ENCODE data around the gene CCDC187. TPM values are rescaled to one million over a fixed set of nuclear protein-coding genes. Genes with fewer than 3 reads are reported as not detected.
"Not testable (repeated sequence)": the region's sequence is repeated elsewhere in the genome, so short reads cannot be mapped to it uniquely, and the experiment has no call there.

CCDC187 gene
- polyA plus RNA-seq, 1 donor from 2014 or later = 0.15 TPM

DNA sequence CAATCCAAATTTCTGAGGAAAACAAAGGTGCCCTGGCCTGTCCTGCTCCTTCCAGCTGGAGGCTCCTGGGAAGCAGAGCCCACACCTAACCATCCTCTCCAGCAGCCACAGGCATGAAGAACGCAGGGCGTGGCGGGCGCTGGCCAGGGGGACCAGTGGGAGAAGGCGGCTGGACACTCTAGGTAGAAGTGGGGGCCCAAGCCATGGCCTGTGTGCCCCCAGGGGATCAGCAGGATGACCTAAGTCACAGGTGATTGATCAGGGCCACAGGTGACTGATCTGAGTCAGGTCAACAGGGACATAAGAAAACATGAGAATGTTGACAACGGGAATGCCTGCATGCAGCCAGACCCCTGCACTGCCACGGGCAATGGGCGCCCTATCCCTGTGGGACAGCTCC, 61.6 kb downstream of the CCDC187 start:
- peaks cover 2% of the 10 kb centered on the region for H3K36me3 Mint-ChIP-seq
- no peaks in the 10 kb centered on the region for H3K9me3 Mint-ChIP-seq
- peak overlapping the region; percentile 25 to 97 (median 79) for H3K4me3 Mint-ChIP-seq
- H3K27ac Mint-ChIP-seq = peak overlapping the region in 1 of 3 donors; percentile 31
- H3K4me1 Mint-ChIP-seq = peaks cover 68 to 70% (median 68%) of the 10 kb centered on the region in 3 donors
- H3K27me3 Mint-ChIP-seq = peaks cover 3% of the 10 kb centered on the region

- H3K9me3 Mint-ChIP-seq = no peaks in the 10 kb centered on the region
- peak overlapping the region in 3 of 4 donors; percentile 62 to 96 (median 83) for H3K4me3 Mint-ChIP-seq
- H3K27ac Mint-ChIP-seq = peak overlapping the region in 2 of 3 donors; percentile 66 to 86
- H3K4me1 Mint-ChIP-seq = peaks cover 68 to 70% (median 68%) of the 10 kb centered on the region in 3 donors
- H3K36me3 Mint-ChIP-seq = peaks cover 2% of the 10 kb centered on the region
- peaks cover 3% of the 10 kb centered on the region for H3K27me3 Mint-ChIP-seq
Observed at GRCh38 chr9:136241542-136241941, 62.4 kb downstream of the CCDC187 start.

- Mint-ChIP-seq H3K27ac (peak overlapping the region in 2 of 3 donors; percentile 53 to 86), H3K4me1 (peaks cover 65 to 67% (median 66%) of the 10 kb centered on the region in 3 donors), H3K4me3 (peak overlapping the region in 3 of 4 donors; percentile 62 to 96 (median 83)), H3K9me3 (no peaks in the 10 kb centered on the region), H3K27me3 (peaks cover 3% of the 10 kb centered on the region), H3K36me3 (peaks cover 2% of the 10 kb centered on the region)
Observed at GRCh38 chr9:136240941-136241340, 63.0 kb downstream of the CCDC187 start.

DNA sequence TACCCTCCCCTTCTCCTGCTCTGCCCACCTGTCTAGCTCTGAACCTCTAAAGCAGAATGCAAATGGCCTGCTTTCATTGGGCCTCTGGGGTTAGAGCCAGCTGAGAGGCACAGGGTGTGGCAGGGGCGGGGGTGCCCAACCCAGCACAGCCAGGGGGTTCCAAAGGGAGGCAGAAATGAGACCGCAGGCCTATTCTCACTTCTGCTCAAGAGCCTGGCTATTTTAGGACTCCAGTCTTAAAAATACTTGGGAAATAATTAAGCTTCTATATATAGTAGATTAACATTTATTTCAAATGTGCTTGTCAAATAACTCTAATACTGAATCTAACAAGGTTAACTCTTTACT, 63.9 kb downstream of the CCDC187 start:
- peaks cover 9% of the 10 kb centered on the region for H3K36me3 Mint-ChIP-seq
- no peaks in the 10 kb centered on the region for H3K9me3 Mint-ChIP-seq
- H3K27ac Mint-ChIP-seq = peak overlapping the region; percentile 86 to 88 (median 86)
- H3K27me3 Mint-ChIP-seq = peaks cover 3% of the 10 kb centered on the region
- peaks cover 65 to 70% (median 66%) of the 10 kb centered on the region in 3 donors for H3K4me1 Mint-ChIP-seq
- H3K4me3 Mint-ChIP-seq = peak overlapping the region; percentile 53 to 96 (median 66)

- Mint-ChIP-seq H3K36me3 (peaks cover 9% of the 10 kb centered on the region), H3K9me3 (no peaks in the 10 kb centered on the region), H3K27ac (peak overlapping the region; percentile 86 to 88 (median 86)), H3K27me3 (peaks cover 3% of the 10 kb centered on the region), H3K4me3 (peak overlapping the region; percentile 53 to 96 (median 66)), H3K4me1 (peaks cover 62 to 66% (median 63%) of the 10 kb centered on the region in 3 donors)
Observed at GRCh38 chr9:136239135-136239982, 64.5 kb downstream of the CCDC187 start.

GRCh38 chr9:136238342-136238732, 65.6 kb downstream of the CCDC187 start:
- Mint-ChIP-seq H3K36me3 (peaks cover 9% of the 10 kb centered on the region), H3K4me3 (peak overlapping the region; percentile 35 to 96 (median 65)), H3K4me1 (peaks cover 56 to 62% (median 61%) of the 10 kb centered on the region in 3 donors), H3K27ac (peak overlapping the region; percentile 63 to 89 (median 86)), H3K27me3 (peaks cover 3% of the 10 kb centered on the region), H3K9me3 (no peaks in the 10 kb centered on the region)

DNA sequence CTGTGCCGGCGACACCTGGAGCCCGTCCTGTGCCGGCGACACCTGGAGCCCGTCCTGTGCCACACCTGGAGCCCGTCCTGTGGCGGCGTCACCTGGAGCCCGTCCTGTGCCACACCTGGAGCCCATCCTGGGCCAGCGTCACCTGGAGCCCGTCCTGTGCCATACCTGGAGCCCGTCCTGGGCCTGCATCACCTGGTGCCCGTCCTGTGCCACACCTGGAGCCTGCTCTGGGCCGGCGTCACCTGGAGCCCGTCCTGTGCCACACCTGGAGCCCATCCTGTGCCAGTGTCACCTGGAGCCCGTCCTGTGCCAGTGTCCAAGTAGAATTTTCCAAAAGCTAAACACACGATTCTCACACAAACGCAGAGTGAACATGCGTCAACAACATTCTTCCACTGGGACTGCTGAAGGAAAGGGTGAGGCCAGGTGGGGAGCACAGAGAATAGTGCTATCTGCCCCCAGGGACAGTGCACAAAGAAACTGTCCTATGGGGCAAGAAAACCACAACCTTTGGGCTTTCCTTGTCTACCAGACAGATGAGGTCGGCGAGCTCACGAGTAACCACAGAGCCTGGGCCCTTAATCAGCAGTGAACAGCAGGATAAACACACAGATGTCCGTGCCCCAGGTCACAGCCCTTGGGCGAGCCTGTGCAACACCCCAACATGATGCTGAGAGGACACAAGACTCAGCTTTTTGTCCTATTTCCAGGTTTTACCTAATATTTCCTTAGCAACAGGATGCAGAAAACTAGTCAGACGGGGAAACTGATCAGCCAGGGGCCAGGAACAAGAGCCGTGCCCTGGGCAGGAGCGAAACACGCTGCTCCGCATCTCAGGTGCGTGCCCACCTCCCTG, 66.2 kb downstream of the CCDC187 start:
- H3K4me3 Mint-ChIP-seq = peak overlapping the region; percentile 12 to 96 (median 65)
- H3K27me3 Mint-ChIP-seq = peaks cover 3% of the 10 kb centered on the region
- H3K36me3 Mint-ChIP-seq = peaks cover 9% of the 10 kb centered on the region

DNA sequence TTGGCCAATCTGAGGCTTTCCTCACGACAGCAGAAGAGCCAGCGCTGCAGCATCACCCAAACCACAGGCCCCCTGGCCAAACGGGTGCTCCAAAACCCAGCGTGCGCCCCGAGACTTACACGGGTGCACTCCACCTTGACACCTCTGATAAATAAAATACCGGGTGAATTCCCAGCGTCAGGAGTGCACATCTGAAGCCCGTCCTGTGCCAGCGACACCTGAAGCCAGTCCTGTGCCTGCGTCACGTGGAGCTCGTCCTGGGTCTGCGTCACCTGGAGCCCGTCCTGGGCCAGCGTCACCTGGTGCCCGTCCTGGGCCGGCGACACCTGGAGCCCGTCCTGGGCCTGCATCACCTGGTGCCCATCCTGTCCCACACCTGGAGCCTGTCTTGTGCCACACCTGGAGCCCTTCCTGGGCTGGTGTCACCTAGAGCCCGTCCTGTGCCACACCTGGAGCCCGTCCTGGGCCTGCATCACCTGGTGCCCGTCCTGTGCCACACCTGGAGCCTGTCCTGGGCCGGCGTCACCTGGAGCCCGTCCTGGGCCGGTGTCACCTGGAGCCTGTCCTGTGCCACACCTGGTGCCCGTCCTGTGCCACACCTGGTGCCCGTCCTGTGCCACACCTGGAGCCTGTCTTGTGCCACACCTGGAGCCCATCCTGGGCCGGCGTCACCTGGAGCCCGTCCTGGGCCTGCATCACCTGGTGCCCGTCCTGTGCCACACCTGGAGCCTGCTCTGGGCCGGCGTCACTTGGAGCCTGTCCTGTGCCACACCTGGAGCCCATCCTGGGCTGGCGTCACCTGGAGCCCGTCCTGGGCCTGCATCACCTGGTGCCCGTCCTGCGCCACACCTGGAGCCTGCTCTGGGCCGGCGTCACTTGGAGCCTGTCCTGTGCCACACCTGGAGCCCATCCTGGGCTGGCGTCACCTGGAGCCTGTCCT, 67.2 kb downstream of the CCDC187 start:
- H3K27me3 Mint-ChIP-seq, H3K9me3 Mint-ChIP-seq, H3K36me3 Mint-ChIP-seq: not testable (repeated sequence)
- Mint-ChIP-seq H3K4me1 (peaks cover 42 to 53% (median 46%) of the 10 kb centered on the region in 3 donors), H3K27ac (peak overlapping the region in 1 of 3 donors; percentile 35), H3K4me3 (peak overlapping the region in 1 of 4 donors; percentile 66)

More for the DNA sequence above, 66.2 kb downstream of the CCDC187 start:
- Mint-ChIP-seq H3K4me1 (peaks cover 52 to 58% (median 54%) of the 10 kb centered on the region in 3 donors), H3K27ac (peak overlapping the region; percentile 63 to 89 (median 86)), H3K9me3 (no peaks in the 10 kb centered on the region)

- peaks cover 35 to 49% (median 42%) of the 10 kb centered on the region in 3 donors for H3K4me1 Mint-ChIP-seq
- H3K4me3 Mint-ChIP-seq = peak overlapping the region in 3 of 4 donors; percentile 61 to 73 (median 66)
- H3K9me3 Mint-ChIP-seq = no peaks in the 10 kb centered on the region
- H3K27ac Mint-ChIP-seq = peak overlapping the region in 1 of 3 donors; percentile 51
- H3K27me3 Mint-ChIP-seq = peaks cover 3% of the 10 kb centered on the region
- peaks cover 9% of the 10 kb centered on the region for H3K36me3 Mint-ChIP-seq
Observed at GRCh38 chr9:136235709-136236455, 68.0 kb downstream of the CCDC187 start.

GRCh38 chr9:136235171-136235570, 68.7 kb downstream of the CCDC187 start:
- Mint-ChIP-seq H3K27me3 (peaks cover 3% of the 10 kb centered on the region), H3K4me3 (peak overlapping the region in 1 of 4 donors; percentile 61), H3K36me3 (peaks cover 9% of the 10 kb centered on the region), H3K4me1 (peaks cover 32 to 48% (median 39%) of the 10 kb centered on the region in 3 donors), H3K27ac (peak overlapping the region in 2 of 3 donors; percentile 51 to 80), H3K9me3 (no peaks in the 10 kb centered on the region)

DNA sequence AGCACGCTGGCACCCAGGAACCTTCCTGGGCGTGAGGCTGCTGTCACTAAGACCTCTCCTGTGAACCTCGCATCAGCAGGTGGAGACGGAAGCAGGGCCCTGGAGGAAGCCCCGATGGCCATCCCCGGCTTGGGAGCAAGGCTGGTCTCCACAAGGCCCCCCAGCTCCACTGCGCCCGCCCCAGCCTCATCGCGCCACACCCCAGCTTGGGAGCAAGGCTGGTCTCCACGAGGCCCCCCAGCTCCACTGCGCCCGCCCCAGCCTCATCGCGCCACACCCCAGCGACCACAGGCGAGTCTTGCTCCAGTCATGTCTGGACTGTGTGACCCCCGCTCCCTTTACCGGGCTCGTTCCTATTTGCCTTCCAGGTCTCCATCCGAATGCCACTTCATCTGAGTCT, 69.3 kb downstream of the CCDC187 start:
- H3K27me3 Mint-ChIP-seq = peaks cover 3% of the 10 kb centered on the region
- peak overlapping the region in 2 of 3 donors; percentile 51 to 80 for H3K27ac Mint-ChIP-seq
- peaks cover 10% of the 10 kb centered on the region for H3K36me3 Mint-ChIP-seq
- H3K9me3 Mint-ChIP-seq = no peaks in the 10 kb centered on the region
- peaks cover 28 to 42% (median 35%) of the 10 kb centered on the region in 3 donors for H3K4me1 Mint-ChIP-seq
- H3K4me3 Mint-ChIP-seq = peak overlapping the region in 2 of 4 donors; percentile 53 to 63

DNA sequence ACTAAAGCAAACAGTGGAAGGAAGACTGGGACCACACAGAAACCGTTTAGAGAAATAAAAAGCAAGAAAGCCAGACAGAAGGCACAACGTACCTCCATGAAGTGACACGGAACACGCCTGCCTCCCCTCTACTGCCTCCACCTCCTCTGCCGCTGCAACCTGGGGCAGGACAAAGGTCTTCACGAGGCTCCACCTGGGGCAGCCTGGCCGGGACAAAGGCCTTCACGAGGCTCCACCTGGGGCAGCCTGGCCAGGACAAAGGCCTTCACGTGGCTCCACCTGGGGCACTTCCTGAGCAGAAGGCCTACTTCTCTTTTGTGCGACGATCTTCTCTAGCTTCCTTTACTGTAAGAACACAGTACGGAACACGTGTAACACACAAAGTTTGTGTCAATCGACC, 70.0 kb downstream of the CCDC187 start:
- peak overlapping the region in 1 of 4 donors; percentile 53 for H3K4me3 Mint-ChIP-seq
- H3K27me3 Mint-ChIP-seq = peaks cover 3% of the 10 kb centered on the region
- no peaks in the 10 kb centered on the region for H3K9me3 Mint-ChIP-seq
- H3K27ac Mint-ChIP-seq = peak overlapping the region in 1 of 3 donors; percentile 51
- H3K4me1 Mint-ChIP-seq = peaks cover 21 to 35% (median 30%) of the 10 kb centered on the region in 3 donors
- peaks cover 9% of the 10 kb centered on the region for H3K36me3 Mint-ChIP-seq

GRCh38 chr9:136233411-136233810, 70.5 kb downstream of the CCDC187 start:
- Mint-ChIP-seq H3K27ac (peak overlapping the region in 1 of 3 donors; percentile 51), H3K4me3 (peak overlapping the region in 2 of 4 donors; percentile 20 to 45), H3K36me3 (peaks cover 9% of the 10 kb centered on the region), H3K27me3 (peaks cover 2% of the 10 kb centered on the region), H3K4me1 (peaks cover 21 to 31% (median 30%) of the 10 kb centered on the region in 3 donors), H3K9me3 (no peaks in the 10 kb centered on the region)
